Right cardiac atrium (tissue), 5 donors: ENCODE results near the gene PRKAG1. TPM values are rescaled to one million over a fixed set of nuclear protein-coding genes. Genes with fewer than 3 reads are reported as not detected.
A peak's percentile ranks its signal among the peaks of the same experiment; 100 is the strongest.

Experiments used
- ATAC-seq, 2 donors: fragments of 200-7000 bp; cut with Tn5 transposase; one replicate each; pipeline versions ENCODE4 v1.8.0 to v1.9.1; 2020; ENCODE audit warnings: moderate library complexity in 2 of 2, mild to moderate bottlenecking in 1 of 2
- DNase-seq, 3 donors: peaks; one replicate each; pipeline ENCODE4 v3.0.0-alpha.2; 2020
- H3K27ac ChIP-seq: one replicate; pipeline ENCODE4 v1.5.1; 2013; ENCODE audit warnings: mild to moderate bottlenecking, low read length, control low read depth, moderate library complexity
- H3K27me3 ChIP-seq: one replicate; pipeline ENCODE4 v1.6.1; 2013; ENCODE audit not compliant: control insufficient read depth, insufficient read depth
- H3K4me1 ChIP-seq: one replicate; pipeline ENCODE4 v1.6.1; 2013; ENCODE audit warnings: low read length; ENCODE audit not compliant: control insufficient read depth, insufficient read depth
- H3K4me3 ChIP-seq: one replicate; pipeline ENCODE4 v1.5.1; 2013; ENCODE audit warnings: low read length, control low read depth
- H3K9me3 ChIP-seq: one replicate; pipeline ENCODE4 v1.6.1; 2013; ENCODE audit warnings: low read length; ENCODE audit not compliant: control insufficient read depth
- WGBS: extraction: QIAGEN DNeasy Blood & Tissue Kit; methylation state at CpG from one replicate; pipeline ENCODE4 v1.1.7; 2013; 5-methylcytosine and 5-hydroxymethylcytosine counted together
- intact Hi-C, 4 donors: fragments of 100-400 bp; cut with DNase I; formaldehyde crosslinking; loops; one replicate each; pipeline versions ENCODE4 v1.11.0 to v1.14.0; 2022 to 2023
- polyA plus RNA-seq: library from polyadenylated mRNA; stranded (reverse); fragments of 200-250 nt; gene quantifications from one replicate; pipeline ENCODE4 v1.2.3, GENCODE V29; 2013
- total RNA-seq, 4 donors: library from RNA; stranded (reverse); fragmentation: NEBNext Ultra II Directional; extraction: Animal tissue kit (Norgen Biotek cat#: 25700); gene quantifications; one replicate each; pipeline ENCODE4 v1.2.1, GENCODE V29; 2021
- donor health status: healthy with polysubstance abuse.
- donor health status: DM: no; HTN: yes; CAD: no.
- donor health status: DM: no; HTN: no; CAD: no.
- donor health status: DM: no; HTN: yes; CAD: no; lungs with severe emphysema.
- donor health status: DM: yes; HTN: yes; CAD: no.

PRKAG1 gene
- total and polyA plus RNA-seq, 5 donors, result 65.7 to 88.9 (median 77.9) TPM

DNA sequence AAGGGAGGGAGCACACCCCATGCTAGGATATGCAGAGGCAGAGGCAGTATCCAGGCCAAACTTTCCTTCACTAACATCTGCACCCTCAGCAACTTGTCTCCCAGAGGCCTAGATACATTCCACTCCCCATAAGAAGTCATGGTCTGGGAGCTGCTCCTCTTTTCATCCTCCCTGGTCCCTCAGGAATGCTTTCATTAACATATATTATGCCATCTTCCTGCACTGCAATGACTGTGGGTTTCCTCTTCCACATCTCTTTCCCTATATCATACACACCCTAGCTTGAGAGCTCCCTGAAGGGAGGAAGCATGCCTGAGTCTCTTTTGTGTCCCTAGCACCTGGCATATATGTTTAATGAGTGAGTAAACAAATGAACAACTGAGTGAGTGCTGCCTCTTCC, 28.0 kb downstream of the PRKAG1 start:
- ATAC-seq (no peak), DNase-seq (no peak)
- H3K9me3 ChIP-seq, result no peaks in the 10 kb centered on the region
- H3K4me3 ChIP-seq, result no peak overlapping the region
- intact Hi-C loops, result no loop called here
- no peaks in the 10 kb centered on the region for H3K27me3 ChIP-seq
- H3K4me1 ChIP-seq, result no peaks in the 10 kb centered on the region
- no peak overlapping the region for H3K27ac ChIP-seq

- peak; percentile 34 to 70 for ATAC-seq
- H3K4me3 ChIP-seq, result no peak overlapping the region
- no peaks in the 10 kb centered on the region for H3K4me1 ChIP-seq
- no peaks in the 10 kb centered on the region for H3K27me3 ChIP-seq
- H3K9me3 ChIP-seq, result no peaks in the 10 kb centered on the region
- DNase-seq, result peak; percentile 61 to 88 (median 82)
- intact Hi-C loops, result no loop called here
- H3K27ac ChIP-seq, result no peak overlapping the region
- whole genome bisulfite sequencing, result 29% methylated on average over 16 of the region's 16 CpGs
Observed at GRCh38 chr12:48988030-48988649, 30.4 kb downstream of the PRKAG1 start.

GRCh38 chr12:48986720-48987291, 31.8 kb downstream of the PRKAG1 start:
- H3K4me3 ChIP-seq, result no peak overlapping the region
- intact Hi-C loops, result no loop called here
- 56% methylated on average over 23 of the region's 23 CpGs for WGBS
- no peaks in the 10 kb centered on the region for H3K4me1 ChIP-seq
- H3K27me3 ChIP-seq, result no peaks in the 10 kb centered on the region
- H3K9me3 ChIP-seq, result no peaks in the 10 kb centered on the region
- no peak overlapping the region for H3K27ac ChIP-seq
- ATAC-seq (no peak), DNase-seq (peak in 1 of 3 donors; percentile 61)

GRCh38 chr12:48985901-48986300, 32.7 kb downstream of the PRKAG1 start:
- H3K4me3 ChIP-seq, result no peak overlapping the region
- ATAC-seq, result no peak
- intact Hi-C loops, result no loop called here

GRCh38 chr12:48985475-48985897, 33.1 kb downstream of the PRKAG1 start:
- WGBS, result 21% methylated on average over 10 of the region's 10 CpGs
- Histone ChIP-seq H3K27me3 (no peaks in the 10 kb centered on the region), H3K9me3 (no peaks in the 10 kb centered on the region), H3K27ac (no peak overlapping the region), H3K4me1 (peaks cover 2% of the 10 kb centered on the region), H3K4me3 (no peak overlapping the region)
- DNase-seq (peak; percentile 45 to 84 (median 76)), ATAC-seq (peak; percentile 63 to 79)
- intact Hi-C loops, result no loop called here

More at GRCh38 chr12:48985901-48986300, 32.7 kb downstream of the PRKAG1 start:
- 68% methylated on average over 2 of the region's 2 CpGs for WGBS
- Histone ChIP-seq H3K4me1 (no peaks in the 10 kb centered on the region), H3K27ac (peak overlapping the region; percentile 13), H3K27me3 (no peaks in the 10 kb centered on the region), H3K9me3 (no peaks in the 10 kb centered on the region)
- no peak for DNase-seq

DNA sequence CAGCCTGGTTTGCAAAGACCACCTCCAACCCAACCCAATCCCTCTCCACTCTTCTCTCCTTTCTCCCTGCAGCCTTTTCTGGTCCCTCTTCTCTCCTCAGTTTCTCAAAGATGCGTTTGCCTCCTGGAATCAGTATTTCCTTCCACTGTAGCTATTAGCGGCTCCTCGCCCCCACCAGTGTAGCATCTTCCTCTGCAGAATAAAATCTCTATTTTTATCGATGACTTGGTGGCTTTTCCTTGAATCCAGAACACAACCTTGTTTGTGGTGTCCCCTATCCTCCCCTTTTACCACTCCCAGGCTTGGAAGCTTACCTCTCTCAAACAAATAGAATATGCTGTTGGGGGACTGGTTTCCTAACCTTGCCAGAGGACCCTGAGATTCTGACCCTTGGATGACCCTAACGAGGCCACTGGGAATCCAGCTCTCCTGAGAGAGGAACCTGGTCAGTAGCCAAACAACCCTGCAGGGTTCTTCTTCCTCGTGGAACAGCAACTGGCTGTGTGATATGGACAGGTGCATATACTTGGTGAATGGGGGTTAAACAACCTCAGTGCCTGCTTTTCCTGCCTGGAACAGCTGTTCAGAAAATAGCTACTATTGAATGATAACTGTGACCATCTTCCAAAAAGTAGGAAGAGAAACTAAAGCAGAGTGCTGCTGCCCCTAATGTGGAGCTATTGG, 36.0 kb downstream of the PRKAG1 start:
- intact Hi-C loops, result no loop called here
- Histone ChIP-seq H3K4me1 (peaks cover 15% of the 10 kb centered on the region), H3K27ac (no peak overlapping the region), H3K27me3 (no peaks in the 10 kb centered on the region), H3K9me3 (no peaks in the 10 kb centered on the region), H3K4me3 (no peak overlapping the region)
- ATAC-seq (no peak), DNase-seq (no peak)
- WGBS, result 52% methylated on average over 6 of the region's 6 CpGs

- ATAC-seq (no peak), DNase-seq (no peak)
- H3K4me1 ChIP-seq, result peaks cover 15% of the 10 kb centered on the region
- H3K27me3 ChIP-seq, result no peaks in the 10 kb centered on the region
- H3K27ac ChIP-seq, result no peak overlapping the region
- H3K4me3 ChIP-seq, result no peak overlapping the region
- intact Hi-C loops, result no loop called here
- H3K9me3 ChIP-seq, result no peaks in the 10 kb centered on the region
- 18% methylated on average over 13 of the region's 13 CpGs for WGBS
Observed at GRCh38 chr12:48981757-48982157, 36.8 kb downstream of the PRKAG1 start.

DNA sequence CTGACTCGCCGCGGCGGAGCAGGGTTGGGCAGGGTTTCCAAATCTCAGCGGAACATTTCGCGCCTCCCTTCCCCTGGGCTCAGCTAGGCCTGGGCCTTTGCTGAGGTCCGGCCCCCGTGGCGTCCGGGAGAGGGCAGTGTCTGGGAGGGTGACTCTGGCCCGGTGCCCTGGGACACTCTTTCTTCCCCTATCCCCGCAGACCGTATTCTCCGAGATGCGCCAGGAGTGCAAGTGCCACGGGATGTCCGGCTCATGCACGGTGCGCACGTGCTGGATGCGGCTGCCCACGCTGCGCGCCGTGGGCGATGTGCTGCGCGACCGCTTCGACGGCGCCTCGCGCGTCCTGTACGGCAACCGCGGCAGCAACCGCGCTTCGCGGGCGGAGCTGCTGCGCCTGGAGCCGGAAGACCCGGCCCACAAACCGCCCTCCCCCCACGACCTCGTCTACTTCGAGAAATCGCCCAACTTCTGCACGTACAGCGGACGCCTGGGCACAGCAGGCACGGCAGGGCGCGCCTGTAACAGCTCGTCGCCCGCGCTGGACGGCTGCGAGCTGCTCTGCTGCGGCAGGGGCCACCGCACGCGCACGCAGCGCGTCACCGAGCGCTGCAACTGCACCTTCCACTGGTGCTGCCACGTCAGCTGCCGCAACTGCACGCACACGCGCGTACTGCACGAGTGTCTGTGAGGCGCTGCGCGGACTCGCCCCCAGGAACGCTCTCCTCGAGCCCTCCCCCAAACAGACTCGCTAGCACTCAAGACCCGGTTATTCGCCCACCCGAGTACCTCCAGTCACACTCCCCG, 37.4 kb downstream of the PRKAG1 start:
- H3K4me3 ChIP-seq, result no peak overlapping the region
- ATAC-seq (peak; percentile 30 to 32), DNase-seq (peak; percentile 46 to 76 (median 75))
- H3K9me3 ChIP-seq, result no peaks in the 10 kb centered on the region
- WGBS, result 2% methylated on average over 91 of the region's 91 CpGs
- intact Hi-C loops, result no loop called here
- H3K27me3 ChIP-seq, result no peaks in the 10 kb centered on the region
- H3K27ac ChIP-seq, result no peak overlapping the region
- peaks cover 15% of the 10 kb centered on the region for H3K4me1 ChIP-seq

GRCh38 chr12:48980389-48980952, 38.1 kb downstream of the PRKAG1 start:
- no peaks in the 10 kb centered on the region for H3K27me3 ChIP-seq
- intact Hi-C loops, result no loop called here
- H3K4me3 ChIP-seq, result peak overlapping the region; percentile 26
- ATAC-seq (no peak), DNase-seq (peak in 2 of 3 donors; percentile 53 to 57)
- peaks cover 15% of the 10 kb centered on the region for H3K4me1 ChIP-seq
- H3K27ac ChIP-seq, result no peak overlapping the region
- WGBS, result 4% methylated on average over 46 of the region's 46 CpGs
- no peaks in the 10 kb centered on the region for H3K9me3 ChIP-seq

GRCh38 chr12:48979602-48980388, 38.8 kb downstream of the PRKAG1 start:
- Histone ChIP-seq H3K27me3 (no peaks in the 10 kb centered on the region), H3K9me3 (no peaks in the 10 kb centered on the region), H3K4me1 (peaks cover 15% of the 10 kb centered on the region), H3K4me3 (peak overlapping the region; percentile 26), H3K27ac (no peak overlapping the region)
- intact Hi-C loops, result no loop called here
- no peak for ATAC-seq
- WGBS, result 2% methylated on average over 55 of the region's 55 CpGs
- peak; percentile 37 to 76 (median 75) for DNase-seq
